Tibial artery (tissue), 4 donors: ENCODE data around the gene HNMT.
A peak's percentile ranks its signal among the peaks of the same experiment; 100 is the strongest.
"Not testable (repeated sequence)": the region's sequence is repeated elsewhere in the genome, so short reads cannot be mapped to it uniquely, and the experiment has no call there.

ENCODE experiments used
- DNase-seq, 2 donors: peaks; one replicate each; pipeline ENCODE4 v3.0.0-alpha.2; 2019
- H3K27ac ChIP-seq, 2 donors: fragments of 200-600 bp; sonication (generic) in 1 of 2; 1 replicate in 1 of 2; 2 replicates in 1 of 2; pipeline ENCODE4 v1.5.1; 2018 to 2019; ENCODE audit warnings: mild to moderate bottlenecking in 1 of 2
- H3K27me3 ChIP-seq, 2 donors: fragments of 200-600 bp; sonication (generic) in 1 of 2; one replicate each; pipeline versions ENCODE4 v1.5.1 to v1.6.0; 2016 to 2019
- H3K36me3 ChIP-seq, 3 donors: fragments of 200-600 bp; sonication (generic) in 2 of 3; one replicate each; pipeline ENCODE4 v1.5.1; 2016 to 2019; ENCODE audit warnings: mild to moderate bottlenecking in 2 of 3
- H3K4me1 ChIP-seq, 4 donors: fragments of 200-600 bp; sonication (generic) in 2 of 4; 1 replicate in 3 of 4; 2 replicates in 1 of 4; pipeline ENCODE4 v1.5.1; 2016 to 2019
- H3K4me3 ChIP-seq, 2 donors: fragments of 200-600 bp; sonication (generic) in 1 of 2; 1 replicate in 1 of 2; 2 replicates in 1 of 2; pipeline ENCODE4 v1.5.1; 2018 to 2019; ENCODE audit warnings: mild to moderate bottlenecking in 2 of 2
- H3K9me3 ChIP-seq, 3 donors: fragments of 200-600 bp; sonication (generic) in 1 of 3; one replicate each; pipeline ENCODE4 v1.5.1; 2016 to 2019
- CTCF ChIP-seq, 2 experiments: fragments of 200-600 bp in 1 of 2; fragments of 450-650 bp in 1 of 2; IDR thresholded peaks; one replicate each; pipeline ENCODE4 v1.5.1; 2017 to 2019; ENCODE audit warnings: antibody characterized with exemption in 2 of 2, mild to moderate bottlenecking in 1 of 2, moderate library complexity in 1 of 2
- intact Hi-C: fragments of 100-400 bp; cut with DNase I; formaldehyde crosslinking; loops from one replicate; pipeline ENCODE4 v1.15.0; 2023; ENCODE audit warnings: low total_unique reads

HNMT gene

GRCh38 chr2:137964066-137964858 is at the start of gene HNMT:
Gene HNMT (plus strand): TSS chr2:137964473. CDS start chr2:137964492, 19 bp downstream.
- peaks cover 0 to 41% (median 20%) of the 10 kb centered on the region in 4 donors for H3K4me1 ChIP-seq

GRCh38 chr2:137921105-137921880 is 43.0 kb upstream of the HNMT start:
- H3K36me3 ChIP-seq, result no peaks in the 10 kb centered on the region
- H3K4me1 ChIP-seq, result no peaks in the 10 kb centered on the region
- H3K9me3 ChIP-seq, result no peaks in the 10 kb centered on the region
- DNase-seq, result no peak
- H3K4me3 ChIP-seq, result no peak overlapping the region
- H3K27ac ChIP-seq, result no peak overlapping the region
- intact Hi-C loops, result no loop called here
- no peak for TF ChIP-seq CTCF (IDR thresholded peaks at IDR 0.05)
- no peaks in the 10 kb centered on the region for H3K27me3 ChIP-seq

More at GRCh38 chr2:137964066-137964858, at the start of gene HNMT:
- no peaks in the 10 kb centered on the region for H3K27me3 ChIP-seq
- no peaks in the 10 kb centered on the region for H3K36me3 ChIP-seq
- intact Hi-C loops, result no loop called here
- H3K9me3 ChIP-seq, result no peaks in the 10 kb centered on the region
- no peak for TF ChIP-seq CTCF (IDR thresholded peaks at IDR 0.05)
- DNase-seq, result peak; percentile 44 to 70
- H3K4me3 ChIP-seq, result peak within 1 kb of the TSS; percentile 57 to 59
- H3K27ac ChIP-seq, result peak within 1 kb of the TSS; percentile 76 to 78

GRCh38 chr2:137922171-137922570 is 42.1 kb upstream of the HNMT start:
- H3K36me3 ChIP-seq, H3K9me3 ChIP-seq, H3K4me3 ChIP-seq, H3K4me1 ChIP-seq, intact Hi-C loops, DNase-seq, H3K27me3 ChIP-seq, H3K27ac ChIP-seq: not testable (repeated sequence)

- Histone ChIP-seq H3K36me3 (no peaks in the 10 kb centered on the region), H3K27me3 (no peaks in the 10 kb centered on the region), H3K4me3 (no peak overlapping the region), H3K27ac (no peak overlapping the region), H3K9me3 (no peaks in the 10 kb centered on the region), H3K4me1 (no peaks in the 10 kb centered on the region)
- intact Hi-C loops, result no loop called here
- DNase-seq, result no peak
- no peak for TF ChIP-seq CTCF (IDR thresholded peaks at IDR 0.05)
Observed at GRCh38 chr2:137924019-137924418, 40.3 kb upstream of the HNMT start.

GRCh38 chr2:137925599-137925998 is 38.7 kb upstream of the HNMT start:
- Histone ChIP-seq H3K4me1 (no peaks in the 10 kb centered on the region), H3K36me3 (no peaks in the 10 kb centered on the region), H3K9me3 (no peaks in the 10 kb centered on the region), H3K27ac (no peak overlapping the region), H3K27me3 (no peaks in the 10 kb centered on the region), H3K4me3 (no peak overlapping the region)
- intact Hi-C loops, result no loop called here
- TF ChIP-seq CTCF (IDR thresholded peaks at IDR 0.05), result no peak
- DNase-seq, result no peak

GRCh38 chr2:137927846-137928245 is 36.4 kb upstream of the HNMT start:
- DNase-seq, result no peak
- Histone ChIP-seq H3K4me3 (no peak overlapping the region), H3K4me1 (no peaks in the 10 kb centered on the region), H3K9me3 (no peaks in the 10 kb centered on the region), H3K27ac (no peak overlapping the region), H3K36me3 (no peaks in the 10 kb centered on the region), H3K27me3 (no peaks in the 10 kb centered on the region)
- TF ChIP-seq CTCF (IDR thresholded peaks at IDR 0.05), result no peak
- intact Hi-C loops, result no loop called here
